Liver (tissue), 9 donors: Measurements from ENCODE around the gene MCCD1. TPM values are rescaled to one million over a fixed set of nuclear protein-coding genes. Genes with fewer than 3 reads are reported as not detected.

Experiments used
- DNase-seq: peaks from one replicate; pipeline ENCODE4 v3.0.0-alpha.2; 2017; ENCODE audit warnings: low spot score
- H3K27ac ChIP-seq, 2 donors: one replicate each; pipeline ENCODE4 v1.7.0; 2013; ENCODE audit warnings: inconsistent platforms in 2 of 2, low read length in 2 of 2, control low read depth in 1 of 2, low read depth in 1 of 2, mild to moderate bottlenecking in 1 of 2
- H3K27me3 ChIP-seq, 4 donors: one replicate each; pipeline versions ENCODE4 v1.6.1 to v1.7.0; 2013; ENCODE audit warnings: low read length in 3 of 4, inconsistent platforms in 1 of 4, mild to moderate bottlenecking in 1 of 4, moderate library complexity in 1 of 4; ENCODE audit not compliant: control insufficient read depth in 4 of 4, insufficient read depth in 4 of 4
- H3K36me3 ChIP-seq, 4 donors: one replicate each; pipeline versions ENCODE4 v1.6.1 to v1.7.0; 2013; ENCODE audit warnings: low read length in 3 of 4, mild to moderate bottlenecking in 3 of 4, low read depth in 1 of 4, moderate library complexity in 1 of 4; ENCODE audit not compliant: control insufficient read depth in 4 of 4, insufficient read depth in 3 of 4
- H3K4me1 ChIP-seq, 4 donors: one replicate each; pipeline versions ENCODE4 v1.6.1 to v1.7.0; 2013; ENCODE audit warnings: low read length in 3 of 4, mild to moderate bottlenecking in 3 of 4, moderate library complexity in 1 of 4; ENCODE audit not compliant: control insufficient read depth in 4 of 4, insufficient read depth in 4 of 4
- H3K4me3 ChIP-seq, 3 donors: one replicate each; pipeline versions ENCODE4 v1.6.1 to v1.7.0; 2013; ENCODE audit warnings: low read length in 3 of 3, control low read depth in 1 of 3, low read depth in 1 of 3, mild to moderate bottlenecking in 1 of 3
- H3K9ac ChIP-seq, 2 donors: one replicate each; pipeline ENCODE4 v1.7.0; 2013; ENCODE audit warnings: low read length in 2 of 2, mild to moderate bottlenecking in 2 of 2, moderate library complexity in 2 of 2, control low read depth in 1 of 2, low read depth in 1 of 2
- H3K9me3 ChIP-seq, 4 donors: one replicate each; pipeline versions ENCODE4 v1.6.1 to v1.7.0; 2013; ENCODE audit warnings: low read length in 3 of 4; ENCODE audit not compliant: control insufficient read depth in 4 of 4
- CTCF ChIP-seq: fragments of 150-350 bp; IDR thresholded peaks from 2 replicates; pipeline ENCODE4 v1.5.1; 2017; ENCODE audit warnings: improper control_type of control experiment, low read depth, low read length; ENCODE audit not compliant: missing input control
- EGR1 ChIP-seq, 2 donors: IDR thresholded peaks; 2 replicates each; pipeline ENCODE4 v1.6.1; 2016 to 2018; ENCODE audit warnings: antibody characterized with exemption in 2 of 2, low read depth in 2 of 2
- FOXA2 ChIP-seq: IDR thresholded peaks from 2 replicates; pipeline ENCODE4 v1.6.1; 2016; ENCODE audit warnings: antibody characterized with exemption
- GABPA ChIP-seq, 2 donors: IDR thresholded peaks in 1 of 2; conservative IDR thresholded peaks in 1 of 2; 2 replicates each; pipeline ENCODE4 v1.6.1; 2016; ENCODE audit warnings: antibody characterized with exemption in 2 of 2, mild to moderate bottlenecking in 1 of 2, moderate library complexity in 1 of 2
- HNF4A ChIP-seq, 2 donors: conservative IDR thresholded peaks; 2 replicates each; pipeline ENCODE4 v1.6.1; 2016; ENCODE audit warnings: antibody characterized with exemption in 2 of 2, mild to moderate bottlenecking in 2 of 2
- HNF4G ChIP-seq: IDR thresholded peaks from 2 replicates; pipeline ENCODE4 v1.6.1; 2016; ENCODE audit warnings: antibody characterized with exemption
- REST ChIP-seq: IDR thresholded peaks from 2 replicates; pipeline ENCODE4 v1.6.1; 2016; ENCODE audit warnings: antibody characterized with exemption, mild to moderate bottlenecking
- RXRA ChIP-seq, 2 donors: IDR thresholded peaks; 2 replicates each; pipeline ENCODE4 v1.6.1; 2017 to 2018; ENCODE audit warnings: antibody characterized with exemption in 2 of 2, mild to moderate bottlenecking in 1 of 2
- SP1 ChIP-seq: IDR thresholded peaks from 2 replicates; pipeline ENCODE4 v1.6.1; 2018; ENCODE audit warnings: antibody characterized with exemption, mild to moderate bottlenecking
- TAF1 ChIP-seq: conservative IDR thresholded peaks from 2 replicates; pipeline ENCODE4 v1.6.1; 2016; ENCODE audit warnings: antibody characterized with exemption, mild to moderate bottlenecking
- YY1 ChIP-seq: IDR thresholded peaks from 2 replicates; pipeline ENCODE4 v1.6.1; 2016; ENCODE audit warnings: antibody characterized with exemption, mild to moderate bottlenecking
- WGBS: extraction: QIAGEN DNeasy Blood & Tissue Kit; methylation state at CpG from one replicate; pipeline ENCODE4 v1.1.7; 2013; 5-methylcytosine and 5-hydroxymethylcytosine counted together
- polyA plus RNA-seq, 2 donors: library from polyadenylated mRNA; stranded (reverse) in 1 of 2; unstranded in 1 of 2; fragments of 200-250 nt in 1 of 2; fragments of >200 nt in 1 of 2; fragmentation: Nextera tagmentation in 1 of 2; extraction: Ambion mirVana in 1 of 2; gene quantifications; one replicate each; pipeline versions ENCODE4 v1.2.1 to v1.2.3, GENCODE V29; 2013 to 2015
- total RNA-seq, 2 donors: library from RNA; depleted of rRNA; stranded (reverse); fragments of >200 nt; gene quantifications; one replicate each; pipeline ENCODE4 v1.2.3, GENCODE V29; 2014
- donor health status: healthy.
- donor health status: healthy.
- donor health status: healthy.
- donor health status: healthy.
- donor health status: healthy.

The MCCD1 gene
- total and polyA plus RNA-seq, 4 donors: 0.56 TPM; not detected in 3

- Histone ChIP-seq H3K36me3 (peaks cover 19 to 50% (median 42%) of the 10 kb centered on the region in 4 donors), H3K4me1 (peaks cover 5 to 31% (median 26%) of the 10 kb centered on the region in 4 donors), H3K27ac (no peak overlapping the region), H3K9ac (peak overlapping the region in 1 of 2 donors; percentile 21), H3K27me3 (no peaks in the 10 kb centered on the region), H3K4me3 (no peak overlapping the region), H3K9me3 (no peaks in the 10 kb centered on the region)
- DNase-seq: no peak
- 67% methylated on average over 6 of the region's 6 CpGs for WGBS
- peak in 1 of 2 donors; percentile 25 for TF ChIP-seq GABPA (IDR thresholded peaks at IDR 0.05 in 1 of 2, conservative IDR thresholded peaks at IDR 0.05 in 1 of 2)
- no peak for TF ChIP-seq SP1
Observed at GRCh38 chr6:31538805-31539400, 10.1 kb downstream of the MCCD1 start.

DNA sequence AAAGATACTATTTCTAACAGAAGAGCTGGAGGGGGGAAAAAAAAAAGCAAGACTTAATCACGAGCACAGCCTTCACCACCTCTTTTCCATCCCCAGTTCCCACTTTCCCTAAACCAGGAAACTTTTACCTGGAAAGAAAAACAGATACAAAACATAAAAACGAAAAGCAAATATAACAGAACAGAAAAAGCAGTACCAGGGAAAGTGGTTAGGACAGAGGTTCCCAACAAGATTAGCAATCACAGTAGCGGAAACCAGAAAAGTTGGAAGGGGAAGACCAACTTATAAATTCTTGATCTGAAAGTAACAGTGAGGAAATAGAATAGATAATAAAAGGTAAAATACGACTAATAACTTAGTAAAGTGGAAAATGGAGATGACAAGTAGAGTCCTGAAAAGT, 11.9 kb downstream of the MCCD1 start:
- no peaks in the 10 kb centered on the region for H3K27me3 ChIP-seq
- no peak for DNase-seq
- peaks cover 3 to 33% (median 27%) of the 10 kb centered on the region in 4 donors for H3K36me3 ChIP-seq
- 20% methylated on average over 4 of the region's 4 CpGs for WGBS
- H3K4me3 ChIP-seq: peak overlapping the region; percentile 56 to 100 (median 98)
- no peak for TF ChIP-seq HNF4A (conservative IDR thresholded peaks at IDR 0.05)
- TF ChIP-seq CTCF: no peak
- no peak for TF ChIP-seq SP1
- no peak for TF ChIP-seq HNF4G
- TF ChIP-seq FOXA2: no peak
- peak; percentile 13 for TF ChIP-seq REST
- H3K4me1 ChIP-seq: peaks cover 5 to 31% (median 26%) of the 10 kb centered on the region in 4 donors
- no peaks in the 10 kb centered on the region for H3K9me3 ChIP-seq
- peak overlapping the region; percentile 99 to 100 for H3K9ac ChIP-seq
- H3K27ac ChIP-seq: peak overlapping the region; percentile 99

GRCh38 chr6:31541059-31541657, 12.4 kb downstream of the MCCD1 start:
- peak; percentile 56 for DNase-seq
- peak overlapping the region; percentile 99 for H3K27ac ChIP-seq
- H3K36me3 ChIP-seq: peaks cover 2 to 28% (median 22%) of the 10 kb centered on the region in 4 donors
- TF ChIP-seq YY1: no peak
- peak in 1 of 2 donors; percentile 13 for TF ChIP-seq EGR1 (IDR thresholded peaks at IDR 0.05; ENCODE audit: low read depth in 2 of 2)
- TF ChIP-seq HNF4G: no peak
- TF ChIP-seq HNF4A (conservative IDR thresholded peaks at IDR 0.05): no peak
- TF ChIP-seq TAF1: no peak
- no peak for TF ChIP-seq RXRA (IDR thresholded peaks at IDR 0.05)
- H3K27me3 ChIP-seq: no peaks in the 10 kb centered on the region
- peak overlapping the region; percentile 99 to 100 for H3K9ac ChIP-seq
- peak overlapping the region; percentile 56 to 100 (median 98) for H3K4me3 ChIP-seq
- H3K9me3 ChIP-seq: no peaks in the 10 kb centered on the region
- peaks cover 5 to 32% (median 26%) of the 10 kb centered on the region in 4 donors for H3K4me1 ChIP-seq
- under 1% methylated on average over 21 of the region's 21 CpGs for WGBS
